Stimulated activated CD8-positive, alpha-beta memory T cell treated with anti-CD3 and anti-CD28 coated beads, Interleukin-12 subunit alpha, Interleukin-12 subunit beta, amount 100 ng/mL, for 24 hours (primary cell): ENCODE measurements around the gene UNC13B.

ENCODE experiments used
- DNase-seq: peaks from one replicate; pipeline ENCODE4 v3.0.0-alpha.2; 2020; ENCODE audit errors: extremely low read depth

The UNC13B gene

GRCh38 chr9:35335164-35335563 lies 173.4 kb downstream of the UNC13B start:
- DNase-seq, result no peak

DNA sequence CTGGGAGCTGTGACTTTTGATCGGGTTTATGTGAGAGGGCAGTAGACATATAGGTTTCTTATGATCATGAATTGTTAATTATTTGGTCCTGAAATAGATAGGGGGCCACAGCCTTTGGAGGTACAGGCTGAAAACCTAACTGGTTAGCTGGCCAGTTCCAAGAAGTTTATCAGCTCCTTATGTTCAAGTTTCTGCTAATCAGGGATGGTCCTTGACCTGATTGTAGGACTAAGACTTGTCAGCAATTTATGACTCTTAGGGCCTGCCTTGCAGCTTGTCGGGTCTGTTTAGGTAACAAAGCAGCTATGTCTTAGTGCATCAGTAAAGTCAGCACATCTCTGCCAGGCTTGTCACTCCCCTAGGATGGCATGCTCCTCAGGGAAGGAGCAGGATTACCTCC lies 176.3 kb downstream of the UNC13B start:
- DNase-seq, result no peak

- DNase-seq, result no peak
Measured at GRCh38 chr9:35338561-35339274, 176.9 kb downstream of the UNC13B start.

- DNase-seq, result no peak
Measured at GRCh38 chr9:35340046-35340445, 178.2 kb downstream of the UNC13B start.

DNA sequence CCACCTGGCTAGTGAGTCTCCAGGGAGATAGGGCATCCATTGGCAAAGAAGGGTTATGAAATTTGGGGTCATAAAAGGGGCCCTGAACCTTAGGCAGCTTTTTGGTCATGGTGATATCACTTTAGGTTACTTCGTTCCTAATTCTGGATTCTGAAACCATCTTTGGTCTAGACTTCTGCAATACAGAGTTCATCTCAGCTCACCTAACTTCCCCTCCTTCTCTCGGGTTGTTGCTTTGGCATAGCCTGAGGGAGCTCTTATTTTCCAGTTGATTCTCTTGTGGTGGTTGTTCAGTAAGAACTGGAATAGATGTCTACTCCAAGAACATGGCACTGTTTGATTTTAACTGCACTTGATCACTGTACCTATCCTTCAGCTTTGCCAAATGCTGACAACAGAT lies 179.2 kb downstream of the UNC13B start:
- DNase-seq, result no peak

DNA sequence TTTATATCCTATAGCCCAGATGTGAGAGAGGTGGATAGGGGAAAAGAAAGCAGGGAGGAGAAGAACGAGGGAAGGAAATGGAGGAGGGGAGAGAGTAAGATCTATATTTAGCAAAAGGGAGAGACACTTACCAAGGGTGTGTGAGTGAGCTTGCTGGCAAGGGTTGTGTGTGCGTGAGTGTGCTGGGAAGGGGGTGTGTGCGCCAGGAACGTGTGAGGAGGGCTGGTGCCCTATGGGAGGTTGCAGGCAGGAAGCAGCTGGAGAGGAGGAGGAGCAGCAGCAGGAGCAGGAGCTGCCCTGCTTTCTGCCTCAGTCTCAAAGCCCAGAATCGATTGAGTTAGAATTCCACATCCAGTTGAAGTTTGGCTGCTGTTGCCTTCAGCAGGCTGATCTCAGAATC lies 179.8 kb downstream of the UNC13B start:
- DNase-seq, result no peak

DNA sequence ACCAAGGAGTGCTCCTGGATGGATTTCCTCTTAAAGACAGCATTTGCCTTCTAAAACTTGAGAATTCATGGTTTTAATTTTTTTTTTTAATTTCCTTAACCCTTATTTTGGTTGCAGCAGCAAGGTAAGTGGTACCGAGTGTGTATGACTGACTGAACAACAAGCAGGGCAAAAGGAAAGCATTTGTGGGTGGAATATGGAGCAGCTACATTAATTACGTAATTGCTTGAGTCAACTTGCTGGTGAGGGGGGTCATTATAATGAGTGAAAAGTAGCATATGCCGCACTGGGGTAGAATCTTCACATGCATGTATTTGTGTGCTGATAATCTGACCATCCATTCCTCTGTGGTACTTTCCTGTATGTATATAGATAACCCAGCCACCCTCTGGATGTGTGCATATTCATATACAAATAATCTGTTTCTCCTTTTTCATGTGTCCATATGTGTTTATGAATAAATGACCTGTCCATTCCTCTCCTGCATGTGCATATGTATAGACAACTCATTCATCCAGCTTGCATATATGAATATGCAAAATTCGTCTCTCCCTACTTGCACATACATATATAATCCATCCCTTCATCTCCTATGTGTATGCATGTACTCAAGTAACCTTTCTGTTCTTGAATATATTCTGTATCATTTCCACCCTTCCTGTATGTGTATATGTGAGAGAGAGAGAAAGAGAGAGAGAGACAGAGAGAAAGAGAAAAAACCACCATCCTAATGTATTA lies 180.6 kb downstream of the UNC13B start:
- DNase-seq, result no peak

DNA sequence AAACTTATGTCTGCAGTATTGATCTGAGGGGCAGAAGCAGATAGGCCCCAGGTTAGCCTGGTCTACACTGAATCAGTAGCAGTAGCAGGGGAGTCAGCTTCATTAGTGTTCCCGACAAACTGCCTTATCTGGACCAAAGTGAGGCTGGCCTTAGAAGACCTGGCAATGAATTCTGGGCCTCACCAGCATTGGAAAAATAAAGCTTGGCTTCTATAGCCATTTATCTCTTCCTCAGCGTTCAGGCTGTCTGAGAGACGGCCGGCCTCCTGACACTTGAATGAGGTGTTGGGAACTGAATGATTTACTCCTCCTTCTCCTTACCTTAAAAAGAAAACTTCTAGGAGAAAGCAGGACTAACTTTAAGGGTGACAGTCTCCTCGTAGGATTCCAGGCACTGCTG lies 186.3 kb downstream of the UNC13B start:
- DNase-seq, result no peak

DNA sequence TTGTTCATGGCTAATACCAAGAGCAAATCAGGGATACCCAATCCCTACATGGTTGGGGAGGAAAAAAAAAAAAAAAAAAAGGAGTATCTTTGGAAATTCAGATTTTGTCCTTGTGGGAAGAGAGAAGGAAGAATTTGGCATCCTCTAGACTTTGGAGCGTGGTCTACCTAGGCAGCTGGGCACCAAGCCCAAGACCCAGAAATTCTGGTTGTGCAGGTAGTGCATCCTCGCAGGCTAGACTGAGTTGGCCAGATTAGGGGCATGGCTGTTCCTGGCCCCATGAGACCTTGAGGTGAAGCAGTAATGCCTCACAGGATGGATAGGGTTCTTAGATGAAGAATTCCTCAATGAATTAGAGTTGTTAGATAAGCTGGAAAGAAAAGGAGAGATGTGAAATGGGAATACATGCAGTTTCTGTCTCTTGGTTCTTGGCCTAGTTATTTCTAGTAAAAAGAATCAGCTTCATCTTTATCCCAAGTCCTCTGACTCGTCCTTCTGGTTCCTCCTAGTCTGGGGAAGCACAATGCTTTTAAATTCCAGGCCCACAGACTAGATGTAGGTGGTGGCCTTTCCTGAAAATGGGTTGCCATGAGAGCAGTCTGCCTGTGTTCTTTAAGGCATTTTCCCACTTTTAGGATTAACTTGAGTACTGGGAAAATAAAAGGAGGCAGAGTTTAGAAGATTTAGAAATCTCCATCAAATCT lies 187.6 kb downstream of the UNC13B start:
- no peak for DNase-seq

- no peak for DNase-seq
Measured at GRCh38 chr9:35350212-35350611, 188.4 kb downstream of the UNC13B start.

- no peak for DNase-seq
Measured at GRCh38 chr9:35350827-35351549, 189.2 kb downstream of the UNC13B start.

DNA sequence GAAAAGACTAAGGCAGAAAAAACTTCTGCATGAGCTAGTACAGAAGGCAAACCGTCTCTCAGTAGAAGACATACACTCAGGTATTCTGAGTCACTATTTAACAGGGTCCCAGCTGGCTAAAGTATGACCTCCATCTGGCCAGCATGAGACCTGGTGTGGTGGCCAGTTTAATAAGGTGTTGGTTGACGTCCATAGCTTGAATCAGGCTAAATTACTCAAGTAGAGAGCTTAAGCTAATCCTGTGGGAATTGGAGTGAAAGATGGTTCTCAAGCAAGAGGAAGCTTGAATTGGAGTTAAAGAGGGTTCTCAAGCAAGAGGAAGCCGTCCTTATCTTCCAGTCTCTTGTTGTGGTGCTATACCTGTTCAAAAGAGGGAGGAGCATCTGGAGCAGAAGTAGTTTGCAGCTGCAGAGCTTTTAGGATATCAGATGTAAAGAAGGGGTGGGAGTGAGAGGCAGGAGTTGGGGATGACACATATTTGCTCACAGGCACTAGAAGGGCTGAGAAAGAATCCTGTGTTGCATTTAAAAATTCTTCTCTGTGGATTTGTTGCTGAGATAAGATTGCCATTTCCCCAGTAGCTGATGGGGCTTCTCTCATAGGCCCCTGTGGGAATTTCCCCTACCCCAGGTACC lies 192.0 kb downstream of the UNC13B start:
- no peak for DNase-seq

- DNase-seq, result no peak
Measured at GRCh38 chr9:35355939-35356338, 194.1 kb downstream of the UNC13B start.

- DNase-seq, result no peak
Measured at GRCh38 chr9:35357116-35357515, 195.3 kb downstream of the UNC13B start.

GRCh38 chr9:35357826-35358225 lies 196.0 kb downstream of the UNC13B start:
- no peak for DNase-seq

DNA sequence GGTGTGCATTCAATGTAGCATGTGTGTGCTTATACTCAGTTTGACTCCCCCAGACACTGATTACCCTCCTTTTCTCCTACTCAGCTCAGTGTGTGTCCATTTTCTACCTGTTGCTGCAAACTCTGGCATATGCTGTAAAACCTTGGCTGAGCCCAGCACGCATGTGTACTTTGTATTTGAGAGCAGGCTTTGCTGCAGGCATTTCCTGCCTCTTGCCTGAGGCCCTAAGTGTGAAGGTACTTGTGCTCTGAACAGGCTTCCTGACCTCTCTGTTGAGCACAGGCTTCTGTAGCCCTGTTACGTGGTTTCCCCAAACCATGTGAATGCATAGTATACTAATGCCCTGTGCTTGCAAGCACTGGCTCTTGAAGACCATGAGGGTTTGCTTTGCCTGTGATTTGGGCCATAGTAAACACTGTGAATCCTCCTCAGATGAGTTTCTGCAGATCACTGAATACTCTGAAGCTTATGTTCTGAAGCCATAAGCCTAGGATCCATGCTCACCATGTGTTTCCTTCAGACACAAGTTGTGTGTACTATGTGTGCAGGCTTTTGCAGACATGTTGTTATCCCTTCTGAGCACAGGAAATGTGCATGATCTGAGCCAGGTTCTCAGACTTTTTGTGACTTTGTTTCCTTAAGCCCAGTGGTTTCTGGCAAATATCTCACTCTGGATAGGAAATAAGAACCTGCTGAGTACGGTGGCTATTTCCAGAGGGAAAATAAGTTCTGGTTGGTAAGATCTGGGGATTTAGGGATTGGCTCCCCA lies 203.2 kb downstream of the UNC13B start:
- no peak for DNase-seq

DNA sequence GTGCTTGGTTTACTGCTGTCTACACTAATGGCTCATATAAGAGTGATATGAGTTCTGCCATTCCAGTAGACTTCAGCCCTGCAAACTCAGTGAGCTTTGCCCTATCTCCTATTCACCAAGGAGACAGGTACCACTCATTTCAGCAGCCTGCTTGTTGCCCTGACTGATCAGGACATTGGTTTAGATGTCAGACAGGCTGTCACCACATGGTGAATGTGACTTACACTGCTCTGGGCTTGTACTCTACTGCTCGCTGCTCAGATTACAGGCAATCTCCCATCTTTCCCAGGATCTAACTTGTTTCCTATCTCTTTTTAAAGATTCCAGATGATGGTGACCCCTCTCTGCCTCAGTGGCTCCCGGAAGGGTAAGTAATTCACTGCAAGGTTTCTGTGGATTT lies 204.8 kb downstream of the UNC13B start:
- no peak for DNase-seq

- no peak for DNase-seq
Measured at GRCh38 chr9:35367451-35367850, 205.6 kb downstream of the UNC13B start.

DNA sequence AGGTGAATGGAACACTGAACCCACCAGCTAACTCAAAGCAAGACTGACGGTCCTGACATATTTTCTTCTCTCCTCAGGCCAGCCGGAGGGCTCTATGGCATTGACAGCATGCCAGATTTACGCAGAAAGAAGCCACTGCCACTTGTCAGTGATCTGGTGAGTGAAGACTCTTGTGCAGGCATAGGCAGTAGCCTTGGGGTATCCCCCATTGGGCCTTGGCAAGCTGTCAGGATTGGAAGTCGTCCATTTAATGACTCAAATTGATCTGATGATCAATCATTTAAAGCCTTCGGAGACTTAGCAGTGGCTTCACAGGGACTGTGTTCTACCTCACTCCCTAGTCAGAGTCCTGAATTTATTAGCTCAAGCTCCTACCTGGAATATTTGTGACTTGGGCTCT lies 208.4 kb downstream of the UNC13B start:
- no peak for DNase-seq

GRCh38 chr9:35374436-35374835 lies 212.6 kb downstream of the UNC13B start:
- DNase-seq, result no peak

GRCh38 chr9:35374910-35375309 lies 213.1 kb downstream of the UNC13B start:
- no peak for DNase-seq
